HG03342 (cell line): ENCODE data around the gene SCGB1D1.

Source experiments
- ATAC-seq: cut with Tn5 transposase; IDR thresholded peaks from one replicate; pipeline ENCODE4 v1.9.1; 2021; ENCODE audit warnings: mild to moderate bottlenecking, moderate library complexity; ENCODE audit not compliant: unreplicated experiment

Gene SCGB1D1, protein sequence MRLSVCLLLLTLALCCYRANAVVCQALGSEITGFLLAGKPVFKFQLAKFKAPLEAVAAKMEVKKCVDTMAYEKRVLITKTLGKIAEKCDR

GRCh38 chr11:62190011-62190410 is at the start of gene SCGB1D1:
TSS of gene SCGB1D1 (plus strand) at chr11:62190216. CDS start at chr11:62190285, 69 bp downstream.
- no peak for ATAC-seq

GRCh38 chr11:62140304-62141110 is 49.5 kb upstream of the SCGB1D1 start:
- no peak for ATAC-seq

- ATAC-seq: no peak
Observed at GRCh38 chr11:62141111-62142042, 48.6 kb upstream of the SCGB1D1 start.

DNA sequence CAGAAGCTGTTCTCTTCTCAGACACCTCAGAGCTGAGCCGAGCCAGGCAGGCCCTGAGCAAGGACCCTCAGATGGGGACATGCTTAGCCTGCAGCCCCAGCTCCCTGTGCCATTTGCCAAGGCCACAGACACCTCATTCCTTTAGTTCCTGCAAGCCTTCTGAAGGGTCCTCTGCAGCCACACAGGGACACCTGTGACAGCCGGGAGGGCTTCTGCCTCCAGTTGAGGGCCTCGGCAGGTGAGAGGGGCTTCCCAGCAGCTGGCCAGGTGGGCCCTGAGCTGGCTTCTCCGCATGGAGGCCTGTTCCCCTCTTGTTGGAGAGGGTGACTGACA is 48.0 kb upstream of the SCGB1D1 start:
- ATAC-seq: no peak

- ATAC-seq: no peak
Observed at GRCh38 chr11:62142921-62143320, 47.1 kb upstream of the SCGB1D1 start.

GRCh38 chr11:62143727-62144126 is 46.3 kb upstream of the SCGB1D1 start:
- no peak for ATAC-seq

- no peak for ATAC-seq
Observed at GRCh38 chr11:62144641-62145255, 45.3 kb upstream of the SCGB1D1 start.

DNA sequence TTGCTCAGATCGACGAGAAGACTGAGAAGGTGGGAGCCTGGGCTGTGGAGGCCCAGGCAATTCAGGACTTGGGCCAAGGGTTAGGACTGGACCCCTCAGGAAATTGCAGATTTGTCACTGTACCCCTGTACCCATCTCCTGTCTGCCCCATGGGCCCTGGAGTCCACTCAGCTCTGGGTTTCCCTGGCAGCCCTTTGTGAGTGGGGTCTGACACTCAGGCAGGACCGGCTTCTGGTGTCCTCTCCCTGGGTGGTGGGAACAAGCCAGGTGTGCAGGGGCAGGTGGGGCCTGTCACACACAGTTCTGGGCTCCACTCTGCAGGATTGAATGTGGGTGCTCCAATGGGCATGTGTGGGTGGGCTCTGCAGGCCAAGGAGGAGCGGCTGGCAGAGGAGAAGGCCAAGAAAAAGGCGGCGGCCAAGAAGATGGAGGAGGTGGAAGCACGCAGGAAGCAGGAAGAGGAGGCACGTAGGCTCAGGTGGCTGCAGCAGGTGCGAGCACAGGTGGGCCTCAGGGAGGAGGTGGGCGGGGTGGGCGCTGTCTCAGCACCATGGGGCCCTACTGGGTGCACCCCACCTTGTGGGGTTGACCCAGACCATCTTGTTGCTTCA is 44.6 kb upstream of the SCGB1D1 start:
- ATAC-seq: no peak

DNA sequence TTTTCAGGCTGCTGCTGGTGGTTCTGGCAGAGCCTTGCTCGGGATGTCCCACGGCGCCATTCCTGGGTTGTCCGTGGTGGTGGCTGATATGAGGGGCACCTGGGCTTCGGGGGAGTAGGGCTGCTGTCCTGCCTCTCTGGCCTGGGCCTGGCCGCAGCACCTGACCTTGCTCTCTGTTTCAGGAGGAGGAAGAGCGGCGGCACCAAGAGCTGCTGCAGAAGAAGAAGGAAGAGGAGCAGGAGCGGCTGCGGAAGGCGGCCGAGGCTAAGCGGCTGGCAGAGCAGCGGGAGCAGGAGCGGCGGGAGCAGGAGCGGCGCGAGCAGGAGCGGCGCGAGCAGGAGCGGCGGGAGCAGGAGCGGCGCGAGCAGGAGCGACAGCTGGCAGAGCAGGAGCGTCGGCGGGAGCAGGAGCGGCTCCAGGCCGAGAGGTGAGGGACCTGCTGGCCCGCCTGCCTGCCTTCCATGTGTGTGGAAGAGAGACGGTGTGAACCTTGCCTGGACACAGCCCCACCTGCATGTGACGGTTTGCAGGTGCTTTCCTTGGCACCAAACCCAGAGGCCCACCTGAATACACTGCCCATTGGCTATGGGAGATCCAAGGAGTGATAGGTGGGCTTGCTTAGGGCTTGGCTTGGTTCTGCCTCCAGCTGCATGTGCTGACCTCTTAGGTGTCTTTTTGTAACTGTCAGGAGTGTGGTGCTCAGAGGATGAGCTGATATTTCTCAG is 43.4 kb upstream of the SCGB1D1 start:
- ATAC-seq: no peak

DNA sequence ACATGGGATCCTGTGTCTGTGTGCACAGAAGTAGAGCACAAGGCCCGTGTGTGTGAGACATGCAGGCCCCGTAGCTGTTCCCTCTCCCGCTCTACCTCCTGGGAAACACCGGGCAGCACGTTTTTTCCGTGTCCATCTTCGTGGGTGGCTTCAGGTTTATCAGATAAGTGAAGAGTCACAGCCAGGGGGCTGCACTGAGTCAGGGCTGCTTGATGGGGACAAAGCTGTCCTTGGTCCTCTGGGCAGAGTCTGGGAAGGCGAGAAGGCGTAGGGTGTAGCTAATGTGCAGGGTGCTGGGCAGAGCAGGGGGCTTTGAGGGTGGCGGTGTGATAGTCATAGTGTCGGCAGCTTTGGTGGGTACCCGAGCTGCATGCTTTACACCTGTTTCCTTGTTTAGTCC is 42.5 kb upstream of the SCGB1D1 start:
- no peak for ATAC-seq

DNA sequence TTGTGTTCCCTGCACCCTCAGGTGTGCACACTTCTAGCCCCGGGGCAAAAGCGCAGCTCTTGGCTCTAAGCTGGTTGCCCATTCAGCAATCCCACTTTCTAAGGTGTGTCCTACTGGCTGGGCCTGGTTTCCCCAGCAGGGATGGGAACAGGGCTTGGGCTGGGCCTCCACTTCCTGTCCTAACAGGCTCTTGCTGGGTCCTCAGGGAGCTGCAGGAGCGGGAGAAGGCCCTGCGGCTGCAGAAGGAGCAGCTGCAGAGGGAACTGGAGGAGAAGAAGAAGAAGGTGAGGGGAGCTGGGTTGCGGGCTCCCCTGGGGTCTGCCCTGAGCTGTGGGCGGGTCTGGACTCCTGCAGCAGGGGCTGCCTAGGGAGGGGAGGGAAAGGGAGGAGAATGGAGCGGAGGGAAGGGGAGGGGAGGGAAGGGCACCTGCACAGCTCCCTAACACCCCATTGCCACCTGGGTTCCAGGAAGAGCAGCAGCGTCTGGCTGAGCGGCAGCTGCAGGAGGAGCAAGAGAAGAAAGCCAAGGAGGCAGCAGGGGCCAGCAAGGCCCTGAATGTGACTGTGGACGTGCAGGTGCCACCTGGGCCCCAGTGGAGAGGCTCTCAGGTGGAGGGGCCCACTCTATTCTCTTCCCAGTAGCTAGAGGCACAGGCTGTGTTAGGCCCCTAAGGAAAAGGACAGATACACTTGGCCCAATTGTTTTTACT is 41.6 kb upstream of the SCGB1D1 start:
- no peak for ATAC-seq

DNA sequence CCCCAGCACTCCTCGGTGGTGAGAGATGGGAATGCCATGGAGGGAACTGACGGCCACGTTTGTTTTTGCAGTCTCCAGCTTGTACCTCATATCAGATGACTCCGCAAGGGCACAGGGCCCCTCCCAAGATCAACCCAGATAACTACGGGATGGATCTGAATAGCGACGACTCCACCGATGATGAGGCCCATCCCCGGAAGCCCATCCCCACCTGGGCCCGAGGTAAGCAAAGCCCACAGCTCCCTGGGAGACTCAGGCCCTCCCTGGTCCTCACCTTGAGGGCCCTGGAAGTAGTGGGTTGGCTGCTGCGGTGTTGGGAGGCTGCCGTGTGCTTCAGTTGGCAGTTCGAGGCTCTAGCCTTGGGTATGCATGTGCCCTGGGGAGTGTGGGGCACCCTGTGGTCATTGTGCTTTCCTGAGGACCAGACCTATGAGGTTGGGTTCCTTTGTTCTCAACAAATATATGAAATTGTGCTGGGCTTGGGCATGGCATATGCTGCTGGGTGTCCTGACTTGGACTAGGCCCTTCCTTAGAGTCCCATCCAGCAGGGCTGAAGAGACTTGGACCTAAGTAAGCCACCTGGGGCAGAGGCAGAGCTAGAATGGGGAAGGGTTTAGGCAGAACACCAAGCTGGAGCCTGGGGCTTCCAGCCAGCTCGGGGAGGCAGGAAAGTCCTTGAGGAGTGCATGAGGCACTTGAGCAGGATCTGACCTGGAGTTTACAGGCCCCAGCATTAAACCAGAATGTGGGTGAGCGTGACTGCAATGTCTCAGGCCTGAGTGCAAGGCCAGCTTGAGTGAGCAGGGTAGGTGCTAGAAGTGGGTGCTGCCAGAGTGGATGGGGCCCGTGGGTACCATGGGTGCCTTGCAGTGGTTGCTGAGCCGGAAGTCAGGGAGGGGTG is 39.8 kb upstream of the SCGB1D1 start:
- ATAC-seq: no peak

GRCh38 chr11:62150887-62151736 is 38.9 kb upstream of the SCGB1D1 start:
- no peak for ATAC-seq

DNA sequence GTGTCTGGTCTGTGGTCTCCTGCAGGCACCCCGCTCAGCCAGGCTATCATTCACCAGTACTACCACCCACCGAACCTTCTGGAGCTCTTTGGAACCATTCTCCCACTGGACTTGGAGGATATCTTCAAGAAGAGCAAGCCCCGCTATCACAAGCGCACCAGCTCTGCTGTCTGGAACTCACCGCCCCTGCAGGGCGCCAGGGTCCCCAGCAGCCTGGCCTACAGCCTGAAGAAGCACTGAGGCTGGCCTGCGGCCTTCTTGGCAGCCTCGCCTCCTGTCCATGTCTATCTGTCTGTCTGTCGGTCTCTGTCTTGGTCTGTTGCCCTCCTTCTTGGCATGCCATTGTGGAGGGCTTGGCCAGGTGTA is 38.3 kb upstream of the SCGB1D1 start:
- no peak for ATAC-seq

DNA sequence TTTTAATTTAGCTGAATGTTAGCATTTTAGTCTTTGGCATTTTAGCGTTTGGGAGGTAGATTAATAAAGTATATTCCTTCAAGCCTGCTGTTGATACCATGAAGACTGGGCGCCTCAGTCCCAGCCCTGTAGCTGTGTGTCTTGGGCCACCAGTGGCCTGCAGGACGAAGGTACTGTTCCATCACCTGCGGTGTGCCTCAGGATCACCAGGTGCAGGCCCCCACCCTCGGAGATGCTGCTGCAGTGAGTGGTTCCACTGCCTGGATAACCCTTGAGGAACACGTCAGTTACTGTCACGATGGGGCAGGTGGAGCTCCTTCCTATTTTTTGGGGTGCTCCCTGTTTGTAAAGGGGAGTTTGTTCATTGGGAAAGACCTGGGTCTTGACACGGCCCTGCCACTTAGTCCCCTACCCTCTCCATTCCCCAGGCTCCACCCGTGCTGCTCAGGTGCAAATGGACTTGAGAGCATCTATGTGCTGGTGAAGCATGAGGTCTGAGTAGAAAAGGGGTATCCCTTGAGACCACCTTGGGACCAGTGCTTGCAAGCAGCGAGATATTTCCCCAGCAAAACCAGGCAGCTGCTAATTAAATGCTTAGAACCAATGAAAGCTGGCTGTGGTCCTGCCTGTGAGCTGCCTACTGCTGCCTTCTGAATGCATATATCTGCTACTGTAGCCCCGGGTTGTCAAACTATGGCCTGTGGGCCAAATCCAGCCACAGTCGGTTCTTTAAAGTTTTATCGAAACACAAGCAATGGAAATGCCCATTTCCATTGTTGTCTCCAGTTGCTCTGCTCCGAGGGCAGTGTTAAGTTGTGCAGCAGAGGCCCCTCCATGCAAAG is 37.5 kb upstream of the SCGB1D1 start:
- no peak for ATAC-seq

DNA sequence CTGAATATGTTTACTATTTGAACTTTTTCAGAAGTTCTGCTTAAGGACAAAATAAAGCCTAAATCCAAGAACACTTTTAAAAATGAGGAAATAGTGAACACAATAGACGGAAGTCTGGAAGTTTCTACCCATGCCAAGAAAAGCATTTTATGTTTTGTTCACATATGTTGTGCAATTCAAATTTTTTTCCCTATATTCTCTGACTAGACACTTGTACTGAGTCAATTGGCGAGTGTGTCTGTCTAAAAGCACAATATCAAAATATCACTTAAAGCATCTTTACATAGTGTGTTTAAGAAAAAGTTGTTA is 37.0 kb upstream of the SCGB1D1 start:
- no peak for ATAC-seq

DNA sequence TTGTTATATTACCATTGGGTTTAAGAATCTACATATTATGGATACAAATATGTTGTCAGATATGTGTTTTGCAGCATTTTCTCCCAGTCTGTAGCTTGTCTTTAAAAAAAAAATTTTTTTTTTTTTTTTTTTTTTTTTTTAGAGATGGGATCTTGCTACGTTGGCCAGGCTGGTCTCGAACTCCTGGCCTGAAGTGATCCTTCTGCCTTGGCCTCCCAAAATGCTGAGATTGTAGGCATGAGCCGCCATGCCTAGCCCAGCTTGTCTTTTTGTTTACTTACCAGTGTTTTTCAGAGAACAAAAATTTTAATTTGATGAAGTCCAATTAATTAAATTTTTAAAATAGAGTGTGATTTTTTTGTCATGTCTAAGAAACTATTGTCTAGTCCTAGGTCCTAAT is 36.4 kb upstream of the SCGB1D1 start:
- ATAC-seq: no peak
